ENCODE measurements around the gene DGKB. TPM values are rescaled to one million over a fixed set of nuclear protein-coding genes. Genes with fewer than 3 reads are reported as not detected.

DGKB gene
- total and polyA plus RNA-seq, 2 donors from 2014 or later = 0.26 to 1.5 TPM

- Histone ChIP-seq H3K4me1 (ENCODE audit: control insufficient read depth in 2 of 3, insufficient read depth in 2 of 3, low read depth in 1 of 3, low read length in 3 of 3) (no peaks in the 10 kb centered on the region), H3K9me3 (ENCODE audit: control insufficient read depth in 2 of 3, insufficient read depth in 1 of 3, low read length in 3 of 3) (no peaks in the 10 kb centered on the region), H3K9ac (ENCODE audit: low read length in 3 of 3) (no peak overlapping the region), H3K27ac (ENCODE audit: low read depth in 2 of 2, low read length in 2 of 2) (no peak overlapping the region), H3K27me3 (ENCODE audit: control insufficient read depth, insufficient read depth, low read length) (no peaks in the 10 kb centered on the region), H3K36me3 (ENCODE audit: control insufficient read depth in 2 of 3, insufficient read depth in 3 of 3, low read length in 3 of 3) (no peaks in the 10 kb centered on the region), H3K4me3 (ENCODE audit: low read length in 3 of 3) (no peak overlapping the region)
- DNase-seq (no peak), FAIRE-seq (no peak)
- intact Hi-C loops (cut with DNase I) = no loop called here
- TF ChIP-seq CTCF (IDR thresholded peaks at IDR 0.05; ENCODE audit: borderline replicate concordance, extremely low read depth, insufficient read depth) = no peak
These were observed 758.0 kb downstream of the DGKB start for GRCh38 chr7:14144538-14144937.

GRCh38 chr7:14144109-14144508 is 758.4 kb downstream of the DGKB start:
- no peaks in the 10 kb centered on the region for H3K9me3 ChIP-seq (ENCODE audit: control insufficient read depth in 2 of 3, insufficient read depth in 1 of 3, low read length in 3 of 3)

GRCh38 chr7:14137676-14138075 is 764.9 kb downstream of the DGKB start:
- DNase-seq (no peak), FAIRE-seq (no peak)
- no peaks in the 10 kb centered on the region for H3K9me3 ChIP-seq (ENCODE audit: control insufficient read depth in 2 of 3, insufficient read depth in 1 of 3, low read length in 3 of 3)
- intact Hi-C loops (cut with DNase I) = no loop called here
- H3K27ac ChIP-seq (ENCODE audit: low read depth in 2 of 2, low read length in 2 of 2) = no peak overlapping the region
- no peaks in the 10 kb centered on the region for H3K4me1 ChIP-seq (ENCODE audit: control insufficient read depth in 2 of 3, insufficient read depth in 2 of 3, low read depth in 1 of 3, low read length in 3 of 3)
- H3K27me3 ChIP-seq (ENCODE audit: control insufficient read depth, insufficient read depth, low read length) = no peaks in the 10 kb centered on the region
- no peak overlapping the region for H3K4me3 ChIP-seq (ENCODE audit: low read length in 3 of 3)
- TF ChIP-seq CTCF (IDR thresholded peaks at IDR 0.05; ENCODE audit: borderline replicate concordance, extremely low read depth, insufficient read depth) = no peak
- H3K9ac ChIP-seq (ENCODE audit: low read length in 3 of 3) = no peak overlapping the region
- H3K36me3 ChIP-seq (ENCODE audit: control insufficient read depth in 2 of 3, insufficient read depth in 3 of 3, low read length in 3 of 3) = no peaks in the 10 kb centered on the region

More at GRCh38 chr7:14144109-14144508, 758.4 kb downstream of the DGKB start:
- intact Hi-C loops (cut with DNase I) = no loop called here
- H3K4me3 ChIP-seq (ENCODE audit: low read length in 3 of 3) = no peak overlapping the region
- no peak for TF ChIP-seq CTCF (IDR thresholded peaks at IDR 0.05; ENCODE audit: borderline replicate concordance, extremely low read depth, insufficient read depth)
- no peaks in the 10 kb centered on the region for H3K36me3 ChIP-seq (ENCODE audit: control insufficient read depth in 2 of 3, insufficient read depth in 3 of 3, low read length in 3 of 3)
- no peaks in the 10 kb centered on the region for H3K4me1 ChIP-seq (ENCODE audit: control insufficient read depth in 2 of 3, insufficient read depth in 2 of 3, low read depth in 1 of 3, low read length in 3 of 3)
- H3K27ac ChIP-seq (ENCODE audit: low read depth in 2 of 2, low read length in 2 of 2) = no peak overlapping the region
- H3K27me3 ChIP-seq (ENCODE audit: control insufficient read depth, insufficient read depth, low read length) = no peaks in the 10 kb centered on the region
- FAIRE-seq (no peak), DNase-seq (no peak)
- no peak overlapping the region for H3K9ac ChIP-seq (ENCODE audit: low read length in 3 of 3)

GRCh38 chr7:14133752-14134151 is 768.8 kb downstream of the DGKB start:
- intact Hi-C loops (cut with DNase I) = no loop called here
- DNase-seq = no peak
- Histone ChIP-seq H3K27me3 (ENCODE audit: control insufficient read depth, insufficient read depth, low read length) (no peaks in the 10 kb centered on the region), H3K9ac (ENCODE audit: low read length in 3 of 3) (no peak overlapping the region), H3K9me3 (ENCODE audit: control insufficient read depth in 2 of 3, insufficient read depth in 1 of 3, low read length in 3 of 3) (no peaks in the 10 kb centered on the region), H3K27ac (ENCODE audit: low read depth in 2 of 2, low read length in 2 of 2) (no peak overlapping the region), H3K4me3 (ENCODE audit: low read length in 3 of 3) (no peak overlapping the region), H3K4me1 (ENCODE audit: control insufficient read depth in 2 of 3, insufficient read depth in 2 of 3, low read depth in 1 of 3, low read length in 3 of 3) (no peaks in the 10 kb centered on the region), H3K36me3 (ENCODE audit: control insufficient read depth in 2 of 3, insufficient read depth in 3 of 3, low read length in 3 of 3) (no peaks in the 10 kb centered on the region)
- no peak for FAIRE-seq
- no peak for TF ChIP-seq CTCF (IDR thresholded peaks at IDR 0.05; ENCODE audit: borderline replicate concordance, extremely low read depth, insufficient read depth)

Data from kidney (tissue), 14 donors.